WTC11 (cell line): ENCODE measurements around the gene STRADB. TPM values are rescaled to one million over a fixed set of nuclear protein-coding genes. Genes with fewer than 3 reads are reported as not detected.

Experiments
- ATF1 ChIP-seq: sonication (generic); formaldehyde crosslinking; IDR thresholded peaks from 2 replicates; pipeline ENCODE4 v1.8.1; 2023; ENCODE audit warnings: mild to moderate bottlenecking, moderate library complexity, missing genetic modification reagents
- CREM ChIP-seq: sonication (generic); formaldehyde crosslinking; IDR thresholded peaks from 2 replicates; pipeline ENCODE4 v1.8.1; 2022; ENCODE audit warnings: mild to moderate bottlenecking, missing genetic modification reagents, moderate library complexity
- E2F5 ChIP-seq: sonication (generic); formaldehyde crosslinking; IDR thresholded peaks from 2 replicates; pipeline ENCODE4 v1.8.1; 2022; ENCODE audit warnings: mild to moderate bottlenecking, moderate library complexity, missing genetic modification reagents
- FOXP1 ChIP-seq: sonication (generic); formaldehyde crosslinking; IDR thresholded peaks from 2 replicates; pipeline ENCODE4 v1.8.0; 2022; ENCODE audit warnings: missing genetic modification reagents, mild to moderate bottlenecking, moderate library complexity, borderline replicate concordance
- GABPB1 ChIP-seq: sonication (generic); formaldehyde crosslinking; IDR thresholded peaks from 2 replicates; pipeline ENCODE4 v1.8.1; 2023; ENCODE audit warnings: mild to moderate bottlenecking, missing genetic modification reagents
- GTF2I ChIP-seq: fragments of 250-450 bp; sonication (Bioruptor Pico); conservative IDR thresholded peaks from 2 replicates; pipeline ENCODE4 v1.4.0; 2021; ENCODE audit warnings: mild to moderate bottlenecking
- IRF2 ChIP-seq: sonication (generic); formaldehyde crosslinking; IDR thresholded peaks from 2 replicates; pipeline ENCODE4 v1.8.0; 2022; ENCODE audit warnings: low read depth, missing genetic modification reagents, borderline replicate concordance
- RORB ChIP-seq: fragments of 250-450 bp; sonication (Bioruptor Pico); IDR thresholded peaks from 2 replicates; pipeline ENCODE4 v1.9.0; 2021; ENCODE audit warnings: mild to moderate bottlenecking
- SMAD3 ChIP-seq: sonication (generic); formaldehyde crosslinking; IDR thresholded peaks from 2 replicates; pipeline ENCODE4 v1.8.0; 2022; ENCODE audit warnings: missing genetic modification reagents, mild to moderate bottlenecking, borderline replicate concordance
- TCF7 ChIP-seq: sonication (generic); formaldehyde crosslinking; IDR thresholded peaks from 2 replicates; pipeline ENCODE4 v1.8.0; 2022; ENCODE audit warnings: mild to moderate bottlenecking, low read depth, missing genetic modification reagents, moderate library complexity
- USF1 ChIP-seq: sonication (generic); formaldehyde crosslinking; IDR thresholded peaks from 2 replicates; pipeline ENCODE4 v1.8.0; 2022; ENCODE audit warnings: mild to moderate bottlenecking, missing genetic modification reagents
- ZMAT4 ChIP-seq: fragments of 250-450 bp; sonication (Bioruptor Pico); IDR thresholded peaks from 2 replicates; pipeline ENCODE4 v1.9.0; 2021; ENCODE audit warnings: mild to moderate bottlenecking
- ZNF138 ChIP-seq: sonication (generic); formaldehyde crosslinking; conservative IDR thresholded peaks from 2 replicates; pipeline ENCODE4 v1.8.1; 2022; ENCODE audit warnings: mild to moderate bottlenecking, moderate library complexity, missing genetic modification reagents
- ZNF219 ChIP-seq: sonication (generic); formaldehyde crosslinking; IDR thresholded peaks from 2 replicates; pipeline ENCODE4 v1.8.0; 2023; ENCODE audit warnings: missing genetic modification reagents, mild to moderate bottlenecking, borderline replicate concordance
- total RNA-seq: library from RNA; stranded (reverse); gene quantifications from 3 replicates; pipeline ENCODE4 v1.2.3, GENCODE V29; 2021
- TF ChIP-seq, protein P1 (sequence below): fragments of 250-450 bp; sonication (Bioruptor Pico); IDR thresholded peaks from 2 replicates; pipeline ENCODE4 v1.8.0; 2021; ENCODE audit warnings: mild to moderate bottlenecking
- TF ChIP-seq, protein P2 (sequence below): sonication (generic); formaldehyde crosslinking; IDR thresholded peaks from 2 replicates; pipeline ENCODE4 v1.8.0; 2023; ENCODE audit warnings: missing genetic modification reagents, mild to moderate bottlenecking, borderline replicate concordance
- TF ChIP-seq, protein P3 (sequence below): sonication (generic); formaldehyde crosslinking; IDR thresholded peaks from 2 replicates; pipeline ENCODE4 v1.8.1; 2022; ENCODE audit warnings: missing genetic modification reagents, borderline replicate concordance

The STRADB gene
- total RNA-seq, 1 experiment from 2014 or later, result 36.7 TPM

DNA sequence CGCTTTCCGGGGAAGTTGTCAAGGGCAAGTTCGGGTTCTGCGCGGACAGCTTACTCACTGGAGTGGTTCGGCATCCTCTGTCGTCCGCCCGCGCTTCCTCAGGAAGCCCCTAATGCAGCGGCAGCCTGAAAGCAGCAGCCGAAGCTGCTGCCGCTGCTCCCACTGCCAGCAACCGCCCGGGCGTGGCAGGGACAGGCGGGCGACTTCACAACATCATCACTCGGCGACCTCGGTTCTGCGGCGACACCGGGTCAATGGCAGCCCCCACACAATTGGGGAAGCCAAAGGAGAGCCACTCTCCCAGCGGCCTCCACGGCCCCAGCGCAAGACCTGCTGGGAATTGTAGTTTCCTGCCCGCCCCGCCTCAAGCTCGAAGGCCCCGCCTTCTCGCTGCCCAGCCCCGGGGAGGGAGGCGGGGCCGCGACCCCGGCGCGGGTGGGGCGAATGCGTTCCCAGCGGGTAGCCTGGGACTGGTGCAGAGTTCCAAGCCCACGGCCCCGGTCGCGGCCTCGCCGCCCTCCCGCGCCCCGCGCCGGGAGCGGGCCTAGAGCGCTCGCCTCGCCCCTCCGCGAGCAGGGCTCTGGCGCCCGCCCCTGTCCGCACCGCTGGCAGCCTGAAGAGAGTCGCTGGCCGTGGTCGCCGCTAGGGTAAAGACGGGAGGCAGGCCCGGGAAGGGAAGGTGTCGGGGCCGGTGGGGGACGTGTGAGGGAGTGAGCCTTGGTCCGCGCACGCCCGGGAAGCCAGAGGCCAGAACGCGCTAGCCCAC lies at the start of gene STRADB, which contains the start of gene TRAK2 (continued):
- peak; percentile 46; the same call in 1 of the 2 replicates for TF ChIP-seq USF1 (CRISPR knock-in tag)
- TF ChIP-seq ZMAT4 (CRISPR knock-in tag), result no peak
- peak; percentile 62 for TF ChIP-seq FOXP1 (CRISPR knock-in tag)
- TF ChIP-seq, protein P1, sequence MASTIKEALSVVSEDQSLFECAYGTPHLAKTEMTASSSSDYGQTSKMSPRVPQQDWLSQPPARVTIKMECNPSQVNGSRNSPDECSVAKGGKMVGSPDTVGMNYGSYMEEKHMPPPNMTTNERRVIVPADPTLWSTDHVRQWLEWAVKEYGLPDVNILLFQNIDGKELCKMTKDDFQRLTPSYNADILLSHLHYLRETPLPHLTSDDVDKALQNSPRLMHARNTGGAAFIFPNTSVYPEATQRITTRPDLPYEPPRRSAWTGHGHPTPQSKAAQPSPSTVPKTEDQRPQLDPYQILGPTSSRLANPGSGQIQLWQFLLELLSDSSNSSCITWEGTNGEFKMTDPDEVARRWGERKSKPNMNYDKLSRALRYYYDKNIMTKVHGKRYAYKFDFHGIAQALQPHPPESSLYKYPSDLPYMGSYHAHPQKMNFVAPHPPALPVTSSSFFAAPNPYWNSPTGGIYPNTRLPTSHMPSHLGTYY (CRISPR knock-in tag), result no peak
- no peak for TF ChIP-seq IRF2 (CRISPR knock-in tag)
- TF ChIP-seq GABPB1 (CRISPR knock-in tag), result peak; percentile 77; the same call in 1 of the 2 replicates
- TF ChIP-seq ZNF219 (CRISPR knock-in tag), result peak; percentile 65; the same call in 1 of the 2 replicates
- no peak for TF ChIP-seq ATF1 (CRISPR knock-in tag)
- TF ChIP-seq E2F5 (CRISPR knock-in tag), result peak; percentile 80; the same call in 1 of the 2 replicates
- TF ChIP-seq GTF2I (CRISPR knock-in tag), result no peak
- no peak for TF ChIP-seq SMAD3 (CRISPR knock-in tag)
- TF ChIP-seq, protein P2, sequence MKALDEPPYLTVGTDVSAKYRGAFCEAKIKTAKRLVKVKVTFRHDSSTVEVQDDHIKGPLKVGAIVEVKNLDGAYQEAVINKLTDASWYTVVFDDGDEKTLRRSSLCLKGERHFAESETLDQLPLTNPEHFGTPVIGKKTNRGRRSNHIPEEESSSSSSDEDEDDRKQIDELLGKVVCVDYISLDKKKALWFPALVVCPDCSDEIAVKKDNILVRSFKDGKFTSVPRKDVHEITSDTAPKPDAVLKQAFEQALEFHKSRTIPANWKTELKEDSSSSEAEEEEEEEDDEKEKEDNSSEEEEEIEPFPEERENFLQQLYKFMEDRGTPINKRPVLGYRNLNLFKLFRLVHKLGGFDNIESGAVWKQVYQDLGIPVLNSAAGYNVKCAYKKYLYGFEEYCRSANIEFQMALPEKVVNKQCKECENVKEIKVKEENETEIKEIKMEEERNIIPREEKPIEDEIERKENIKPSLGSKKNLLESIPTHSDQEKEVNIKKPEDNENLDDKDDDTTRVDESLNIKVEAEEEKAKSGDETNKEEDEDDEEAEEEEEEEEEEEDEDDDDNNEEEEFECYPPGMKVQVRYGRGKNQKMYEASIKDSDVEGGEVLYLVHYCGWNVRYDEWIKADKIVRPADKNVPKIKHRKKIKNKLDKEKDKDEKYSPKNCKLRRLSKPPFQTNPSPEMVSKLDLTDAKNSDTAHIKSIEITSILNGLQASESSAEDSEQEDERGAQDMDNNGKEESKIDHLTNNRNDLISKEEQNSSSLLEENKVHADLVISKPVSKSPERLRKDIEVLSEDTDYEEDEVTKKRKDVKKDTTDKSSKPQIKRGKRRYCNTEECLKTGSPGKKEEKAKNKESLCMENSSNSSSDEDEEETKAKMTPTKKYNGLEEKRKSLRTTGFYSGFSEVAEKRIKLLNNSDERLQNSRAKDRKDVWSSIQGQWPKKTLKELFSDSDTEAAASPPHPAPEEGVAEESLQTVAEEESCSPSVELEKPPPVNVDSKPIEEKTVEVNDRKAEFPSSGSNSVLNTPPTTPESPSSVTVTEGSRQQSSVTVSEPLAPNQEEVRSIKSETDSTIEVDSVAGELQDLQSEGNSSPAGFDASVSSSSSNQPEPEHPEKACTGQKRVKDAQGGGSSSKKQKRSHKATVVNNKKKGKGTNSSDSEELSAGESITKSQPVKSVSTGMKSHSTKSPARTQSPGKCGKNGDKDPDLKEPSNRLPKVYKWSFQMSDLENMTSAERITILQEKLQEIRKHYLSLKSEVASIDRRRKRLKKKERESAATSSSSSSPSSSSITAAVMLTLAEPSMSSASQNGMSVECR, result peak; percentile 50; the same call in 1 of the 2 replicates
- TF ChIP-seq CREM, result peak; percentile 98
- no peak for TF ChIP-seq TCF7
- TF ChIP-seq, protein P3, sequence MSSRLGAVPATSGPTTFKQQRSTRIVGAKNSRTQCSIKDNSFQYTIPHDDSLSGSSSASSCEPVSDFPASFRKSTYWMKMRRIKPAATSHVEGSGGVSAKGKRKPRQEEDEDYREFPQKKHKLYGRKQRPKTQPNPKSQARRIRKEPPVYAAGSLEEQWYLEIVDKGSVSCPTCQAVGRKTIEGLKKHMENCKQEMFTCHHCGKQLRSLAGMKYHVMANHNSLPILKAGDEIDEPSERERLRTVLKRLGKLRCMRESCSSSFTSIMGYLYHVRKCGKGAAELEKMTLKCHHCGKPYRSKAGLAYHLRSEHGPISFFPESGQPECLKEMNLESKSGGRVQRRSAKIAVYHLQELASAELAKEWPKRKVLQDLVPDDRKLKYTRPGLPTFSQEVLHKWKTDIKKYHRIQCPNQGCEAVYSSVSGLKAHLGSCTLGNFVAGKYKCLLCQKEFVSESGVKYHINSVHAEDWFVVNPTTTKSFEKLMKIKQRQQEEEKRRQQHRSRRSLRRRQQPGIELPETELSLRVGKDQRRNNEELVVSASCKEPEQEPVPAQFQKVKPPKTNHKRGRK (CRISPR knock-in tag), result no peak
- no peak for TF ChIP-seq RORB (CRISPR knock-in tag)
- TF ChIP-seq ZNF138 (CRISPR knock-in tag), result no peak
- TF ChIP-seq, all 79 proteins: peak for 18
